HFF-Myc (cell line): ENCODE measurements around the gene CDC42EP2.
A peak's percentile ranks its signal among the peaks of the same experiment; 100 is the strongest.

ENCODE experiments used
- DNase-seq: peaks from one replicate; pipeline ENCODE4 v3.0.0-alpha.2; 2011; ENCODE audit warnings: low read depth; ENCODE audit errors: extremely low read depth
- H3K4me3 ChIP-seq: replicated peaks from 2 replicates; pipeline ENCODE4 v1.5.1; 2011; ENCODE audit warnings: low read depth, mild to moderate bottlenecking, control low read depth, low read length
- CTCF ChIP-seq: IDR thresholded peaks from 2 replicates; pipeline ENCODE4 v1.5.1; 2012; ENCODE audit warnings: mild to moderate bottlenecking, low read depth, low read length, control low read depth; ENCODE audit errors: missing control alignments

The CDC42EP2 gene

GRCh38 chr11:65355013-65355775 is 40.5 kb downstream of the CDC42EP2 start:
- peak overlapping the region; percentile 41 for H3K4me3 ChIP-seq
- no peak for TF ChIP-seq CTCF
- no peak for DNase-seq

GRCh38 chr11:65355776-65356393 is 41.2 kb downstream of the CDC42EP2 start:
- H3K4me3 ChIP-seq: peak overlapping the region; percentile 41
- no peak for DNase-seq
- TF ChIP-seq CTCF: no peak

GRCh38 chr11:65356394-65356972 is 41.8 kb downstream of the CDC42EP2 start:
- DNase-seq: no peak
- H3K4me3 ChIP-seq: no peak overlapping the region
- no peak for TF ChIP-seq CTCF

GRCh38 chr11:65357856-65358356 is 43.2 kb downstream of the CDC42EP2 start:
- no peak overlapping the region for H3K4me3 ChIP-seq
- TF ChIP-seq CTCF: no peak

GRCh38 chr11:65362320-65362931 is 47.8 kb downstream of the CDC42EP2 start:
- TF ChIP-seq CTCF: no peak
- DNase-seq: no peak
- H3K4me3 ChIP-seq: no peak overlapping the region

More at GRCh38 chr11:65357856-65358356, 43.2 kb downstream of the CDC42EP2 start:
- DNase-seq: no peak

GRCh38 chr11:65362966-65363365 is 48.3 kb downstream of the CDC42EP2 start:
- TF ChIP-seq CTCF: no peak
- DNase-seq: no peak
- no peak overlapping the region for H3K4me3 ChIP-seq
